Pancreas (tissue), 10 donors: ENCODE data around the gene FARP1. TPM values are rescaled to one million over a fixed set of nuclear protein-coding genes. Genes with fewer than 3 reads are reported as not detected.
A peak's percentile ranks its signal among the peaks of the same experiment; 100 is the strongest.

Experiments used
- ATAC-seq, 4 donors: fragments of 200-7000 bp; cut with Tn5 transposase; one replicate each; pipeline versions ENCODE4 v1.8.0 to v1.9.1; 2020; ENCODE audit warnings: mild to moderate bottlenecking in 4 of 4, moderate library complexity in 4 of 4
- DNase-seq, 6 donors: peaks; one replicate each; pipeline ENCODE4 v3.0.0-alpha.2; 2020
- FAIRE-seq: peaks from 2 replicates; lab custom pipeline; 2012; peaks lifted over from hg19 to GRCh38; lab: Jason Lieb, UNC
- H3K27ac ChIP-seq, 4 donors: fragments of 200-600 bp; sonication (generic); 1 replicate in 3 of 4; 2 replicates in 1 of 4; pipeline versions ENCODE4 v1.5.0 to v1.8.0; 2020
- H3K27me3 ChIP-seq, 4 donors: fragments of 200-600 bp; one replicate each; pipeline ENCODE4 v1.8.0; 2021
- H3K36me3 ChIP-seq, 3 donors: fragments of 200-600 bp; sonication (generic) in 1 of 3; one replicate each; pipeline versions ENCODE4 v1.5.0 to v1.8.0; 2020 to 2021
- H3K4me1 ChIP-seq, 3 donors: fragments of 200-600 bp; one replicate each; pipeline ENCODE4 v1.8.0; 2021
- H3K4me3 ChIP-seq, 4 donors: fragments of 200-600 bp; sonication (generic) in 2 of 4; one replicate each; pipeline versions ENCODE4 v1.5.0 to v1.8.0; 2020 to 2021
- H3K9me3 ChIP-seq, 4 donors: fragments of 200-600 bp; one replicate each; pipeline ENCODE4 v1.8.0; 2021
- WGBS, 2 donors: extraction: QIAGEN DNeasy Blood & Tissue Kit; methylation state at CpG; one replicate each; pipeline ENCODE4 v1.1.7; 2013; 5-methylcytosine and 5-hydroxymethylcytosine counted together
- intact Hi-C, 3 donors: fragments of 100-400 bp; cut with DNase I; formaldehyde crosslinking; loops; one replicate each; pipeline versions ENCODE4 v1.11.1 to v1.14.2; 2022
- polyA plus RNA-seq, 2 donors: library from polyadenylated mRNA; stranded (reverse); fragments of 200-250 nt; gene quantifications; one replicate each; pipeline ENCODE4 v1.2.3, GENCODE V29; 2013
- total RNA-seq, 6 donors: library from RNA; stranded (reverse); fragmentation: NEBNext Ultra II Directional in 4 of 6; extraction: Animal tissue kit (Norgen Biotek cat#: 25700) in 4 of 6; gene quantifications; one replicate each; pipeline versions ENCODE4 v1.2.1 to v1.2.4, GENCODE V29; 2021 to 2023
- TF ChIP-seq, protein P1 (sequence below), 4 donors: fragments of 200-600 bp; sonication (generic) in 3 of 4; IDR thresholded peaks; one replicate each; pipeline versions ENCODE4 v1.5.0 to v1.8.0; 2021; ENCODE audit warnings: antibody characterized with exemption in 4 of 4
- donor health status: healthy with polysubstance abuse.
- donor health status: DM: no; HTN: no; CAD: no; lungs with moderate emphysema.
- donor health status: DM: no; HTN: no; CAD: no.
- donor health status: control.
- donor health status: control.
- donor health status: Bipolar disorder and iron deficiency.
- donor health status: DM: yes; HTN: yes; CAD: no.
- donor health status: DM: no; HTN: no; CAD: no.
- donor health status: DM: no; HTN: no; CAD: no.
- donor health status: DM: yes; HTN: yes; CAD: no.

Gene FARP1
- total and polyA plus RNA-seq, 8 donors: 30.8 to 95.1 (median 56.0) TPM

DNA sequence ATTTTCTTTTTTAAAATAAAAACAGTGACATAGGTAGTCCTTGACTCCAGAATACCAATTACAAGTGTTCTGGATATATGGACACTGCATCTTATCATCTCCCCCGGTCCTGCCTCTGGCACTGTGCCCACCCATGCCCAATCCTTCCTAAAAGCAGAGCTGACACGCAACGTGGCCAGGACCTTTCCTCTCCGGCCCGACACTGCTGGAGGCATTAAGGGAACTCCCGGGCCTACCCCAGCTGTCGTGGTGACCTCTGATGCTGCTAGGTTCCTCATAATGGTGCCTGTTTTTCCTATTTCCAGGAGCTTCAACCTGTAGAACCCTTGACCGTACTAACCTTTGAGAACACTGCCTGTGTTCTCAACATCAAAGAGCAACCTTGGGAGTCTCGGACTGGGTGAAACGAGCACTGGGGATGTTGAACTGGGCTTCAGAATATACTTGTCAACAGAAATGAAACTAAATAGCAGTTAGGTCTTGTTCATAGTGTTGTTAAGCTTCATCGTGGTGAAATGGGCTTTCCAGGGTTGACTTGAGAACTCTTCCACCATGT is 48.1 kb downstream of the FARP1 start:
- Histone ChIP-seq H3K36me3 (no peaks in the 10 kb centered on the region), H3K4me3 (no peak overlapping the region), H3K27ac (no peak overlapping the region), H3K4me1 (peaks cover 11 to 28% (median 18%) of the 10 kb centered on the region in 3 donors), H3K9me3 (no peaks in the 10 kb centered on the region), H3K27me3 (no peaks in the 10 kb centered on the region)
- FAIRE-seq (no peak), DNase-seq (peak in 2 of 6 donors; percentile 42 to 79), ATAC-seq (peak; percentile 36 to 59 (median 49))
- TF ChIP-seq, protein P1, sequence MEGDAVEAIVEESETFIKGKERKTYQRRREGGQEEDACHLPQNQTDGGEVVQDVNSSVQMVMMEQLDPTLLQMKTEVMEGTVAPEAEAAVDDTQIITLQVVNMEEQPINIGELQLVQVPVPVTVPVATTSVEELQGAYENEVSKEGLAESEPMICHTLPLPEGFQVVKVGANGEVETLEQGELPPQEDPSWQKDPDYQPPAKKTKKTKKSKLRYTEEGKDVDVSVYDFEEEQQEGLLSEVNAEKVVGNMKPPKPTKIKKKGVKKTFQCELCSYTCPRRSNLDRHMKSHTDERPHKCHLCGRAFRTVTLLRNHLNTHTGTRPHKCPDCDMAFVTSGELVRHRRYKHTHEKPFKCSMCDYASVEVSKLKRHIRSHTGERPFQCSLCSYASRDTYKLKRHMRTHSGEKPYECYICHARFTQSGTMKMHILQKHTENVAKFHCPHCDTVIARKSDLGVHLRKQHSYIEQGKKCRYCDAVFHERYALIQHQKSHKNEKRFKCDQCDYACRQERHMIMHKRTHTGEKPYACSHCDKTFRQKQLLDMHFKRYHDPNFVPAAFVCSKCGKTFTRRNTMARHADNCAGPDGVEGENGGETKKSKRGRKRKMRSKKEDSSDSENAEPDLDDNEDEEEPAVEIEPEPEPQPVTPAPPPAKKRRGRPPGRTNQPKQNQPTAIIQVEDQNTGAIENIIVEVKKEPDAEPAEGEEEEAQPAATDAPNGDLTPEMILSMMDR (IDR thresholded peaks at IDR 0.05): no peak
- intact Hi-C loops: no loop called here
- WGBS, 2 donors: 39 to 45% methylated on average over 11 of the region's 11 CpGs

DNA sequence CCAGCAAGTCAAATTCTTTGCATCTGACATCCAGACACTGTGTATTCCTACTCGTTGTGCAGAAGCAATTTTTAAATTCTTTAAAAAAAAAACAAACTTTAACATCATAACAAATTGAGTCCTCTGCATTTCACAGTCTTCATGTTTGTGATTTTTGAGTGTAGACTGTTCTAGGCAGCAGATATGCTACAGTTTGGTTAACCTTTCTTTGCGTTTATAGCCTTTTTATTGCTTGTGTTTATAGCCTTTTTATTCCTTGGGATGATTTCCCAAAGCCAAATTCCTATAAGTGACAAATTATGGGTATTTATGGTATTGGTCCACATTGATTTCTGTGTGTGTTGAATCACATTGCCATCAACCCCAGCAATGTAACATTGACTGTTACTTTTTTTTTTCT is 49.1 kb downstream of the FARP1 start:
- H3K27ac ChIP-seq: no peak overlapping the region
- DNase-seq (no peak), FAIRE-seq (no peak)

DNA sequence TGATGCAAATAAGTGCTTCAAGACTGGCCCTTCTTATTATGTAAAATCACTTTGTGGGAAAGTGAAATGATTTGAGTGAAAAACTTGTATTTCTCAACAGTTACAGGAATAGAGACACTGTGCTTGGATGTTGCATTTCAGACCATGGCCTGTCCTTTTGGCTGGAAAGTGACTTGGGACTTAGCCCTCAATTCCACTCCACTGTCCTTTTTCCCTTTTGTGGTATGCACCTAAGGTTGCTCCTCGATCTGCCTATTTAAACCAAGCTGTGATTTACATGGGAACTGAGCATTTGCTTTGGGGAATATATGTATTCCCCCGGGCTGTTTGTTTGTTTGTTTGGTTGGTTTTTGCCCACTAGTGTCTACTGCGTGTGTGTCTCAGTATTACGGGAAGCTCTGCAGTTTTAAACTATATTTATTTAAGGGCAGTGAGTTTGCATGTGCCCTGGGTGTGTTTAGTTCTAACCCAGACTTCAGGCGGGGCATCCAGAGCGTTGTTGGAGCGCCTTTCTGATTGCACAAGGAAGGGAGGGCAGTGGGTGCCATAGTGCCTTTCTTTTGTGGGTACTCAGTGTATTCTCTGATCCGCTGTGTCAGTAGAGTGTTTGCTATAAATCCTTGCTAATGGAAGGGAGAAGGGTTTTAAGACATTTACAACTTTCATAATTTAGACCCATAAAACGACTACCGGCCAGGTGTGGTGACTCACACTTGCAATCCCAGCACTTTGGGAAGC is 52.3 kb downstream of the FARP1 start:
- WGBS, 2 donors: 76 to 84% methylated on average over 10 of the region's 10 CpGs
- Histone ChIP-seq H3K27me3 (no peaks in the 10 kb centered on the region), H3K36me3 (no peaks in the 10 kb centered on the region), H3K9me3 (no peaks in the 10 kb centered on the region), H3K27ac (no peak overlapping the region), H3K4me1 (peaks cover 16 to 27% (median 20%) of the 10 kb centered on the region in 3 donors), H3K4me3 (no peak overlapping the region)
- FAIRE-seq (no peak), DNase-seq (no peak), ATAC-seq (no peak)
- TF ChIP-seq, protein P1 (IDR thresholded peaks at IDR 0.05): no peak
- intact Hi-C loops: no loop called here

More for the DNA sequence above, 49.1 kb downstream of the FARP1 start:
- Histone ChIP-seq H3K27me3 (no peaks in the 10 kb centered on the region), H3K36me3 (no peaks in the 10 kb centered on the region), H3K9me3 (no peaks in the 10 kb centered on the region), H3K4me1 (peaks cover 11 to 35% (median 21%) of the 10 kb centered on the region in 3 donors), H3K4me3 (no peak overlapping the region)
- ATAC-seq: no peak
- TF ChIP-seq, protein P1 (IDR thresholded peaks at IDR 0.05): no peak
- intact Hi-C loops: no loop called here
- 85 to 86% methylated on average over 2 of the region's 2 CpGs for WGBS, 2 donors

DNA sequence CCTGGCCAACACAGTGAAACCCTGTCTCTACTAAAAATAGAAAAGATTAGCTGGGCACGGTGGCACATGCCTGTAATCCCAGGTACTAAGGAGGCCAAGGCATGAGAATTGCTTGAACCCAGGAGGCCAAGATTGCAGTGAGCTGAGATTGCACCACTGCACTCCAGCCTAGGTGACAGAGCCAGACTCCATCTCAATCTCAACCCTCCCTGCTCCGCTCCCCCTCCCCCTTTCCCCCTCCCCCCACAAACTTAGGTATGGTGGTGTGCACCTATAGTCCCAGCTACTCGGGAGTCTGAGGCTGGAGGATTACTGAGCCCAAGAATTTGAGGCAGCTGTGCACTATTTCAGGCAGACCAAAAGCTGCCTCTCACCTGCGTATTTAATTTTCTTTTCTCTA is 55.8 kb downstream of the FARP1 start:
- ATAC-seq (no peak), FAIRE-seq (no peak), DNase-seq (no peak)
- no peaks in the 10 kb centered on the region for H3K9me3 ChIP-seq
- H3K36me3 ChIP-seq: no peaks in the 10 kb centered on the region
- H3K27me3 ChIP-seq: no peaks in the 10 kb centered on the region
- TF ChIP-seq, protein P1 (IDR thresholded peaks at IDR 0.05): no peak
- no peak overlapping the region for H3K27ac ChIP-seq
- WGBS, 2 donors: 69 to 73% methylated on average over 3 to 4 of the region's 4 CpGs
- intact Hi-C loops: no loop called here
- peaks cover 8 to 26% (median 23%) of the 10 kb centered on the region in 3 donors for H3K4me1 ChIP-seq
- H3K4me3 ChIP-seq: no peak overlapping the region

DNA sequence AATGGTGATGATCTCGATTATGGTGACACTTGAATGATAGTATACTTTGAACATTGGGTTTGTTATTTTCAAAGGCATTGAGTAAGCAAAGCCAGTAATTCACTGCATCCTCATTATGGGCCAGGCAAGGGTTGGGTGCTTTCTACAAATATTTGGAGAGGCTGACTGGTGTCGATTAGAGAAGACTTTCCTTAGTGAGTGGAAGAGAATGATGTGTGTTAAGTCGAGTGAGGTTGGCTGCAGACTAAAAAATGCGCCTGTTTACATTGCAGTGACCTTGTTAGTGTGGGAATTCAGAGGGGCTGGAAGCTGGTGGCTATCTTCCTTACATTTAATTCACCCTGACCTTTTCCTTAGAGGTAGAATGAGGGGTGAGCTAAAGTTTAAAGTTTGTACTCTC is 56.6 kb downstream of the FARP1 start:
- DNase-seq: no peak
- TF ChIP-seq, protein P1 (IDR thresholded peaks at IDR 0.05): no peak
- intact Hi-C loops: no loop called here
- peak in 3 of 4 donors; percentile 34 to 68 (median 56) for ATAC-seq
- Histone ChIP-seq H3K36me3 (no peaks in the 10 kb centered on the region), H3K9me3 (no peaks in the 10 kb centered on the region), H3K27me3 (no peaks in the 10 kb centered on the region), H3K27ac (peak overlapping the region in 2 of 4 donors; percentile 14 to 19), H3K4me3 (no peak overlapping the region), H3K4me1 (peaks cover 8 to 26% (median 23%) of the 10 kb centered on the region in 3 donors)
- WGBS, 2 donors: 13 to 16% methylated on average over 4 of the region's 4 CpGs
- FAIRE-seq: no peak
